ENCODE data around the gene CDKN2B-AS1.

CDKN2B-AS1 gene

GRCh38 chr9:22084336-22085035 lies 89.9 kb downstream of the CDKN2B-AS1 start:
- H3K4me3 ChIP-seq (ENCODE audit: low read length) = no peak overlapping the region
- DNase-seq (ENCODE audit: low read depth) = peak; percentile 95
- no peak for TF ChIP-seq CTCF (conservative IDR thresholded peaks at IDR 0.05; ENCODE audit: low read length)

GRCh38 chr9:22088053-22088716 lies 93.6 kb downstream of the CDKN2B-AS1 start:
- H3K4me3 ChIP-seq (ENCODE audit: low read length) = no peak overlapping the region
- no peak for DNase-seq (ENCODE audit: low read depth)
- TF ChIP-seq CTCF (conservative IDR thresholded peaks at IDR 0.05; ENCODE audit: low read length) = no peak

- TF ChIP-seq CTCF (conservative IDR thresholded peaks at IDR 0.05; ENCODE audit: low read length) = no peak
- DNase-seq (ENCODE audit: low read depth) = no peak
- H3K4me3 ChIP-seq (ENCODE audit: low read length) = no peak overlapping the region
These were observed 94.1 kb downstream of the CDKN2B-AS1 start for GRCh38 chr9:22088717-22089061.

GRCh38 chr9:22097707-22098106 lies 103.1 kb downstream of the CDKN2B-AS1 start:
- H3K4me3 ChIP-seq (ENCODE audit: low read length) = no peak overlapping the region
- DNase-seq (ENCODE audit: low read depth) = peak; percentile 80
- no peak for TF ChIP-seq CTCF (conservative IDR thresholded peaks at IDR 0.05; ENCODE audit: low read length)

- no peak overlapping the region for H3K4me3 ChIP-seq (ENCODE audit: low read length)
- no peak for DNase-seq (ENCODE audit: low read depth)
- no peak for TF ChIP-seq CTCF (conservative IDR thresholded peaks at IDR 0.05; ENCODE audit: low read length)
These were observed 104.2 kb downstream of the CDKN2B-AS1 start for GRCh38 chr9:22098643-22099332.

GRCh38 chr9:22100626-22101025 lies 106.0 kb downstream of the CDKN2B-AS1 start:
- no peak for TF ChIP-seq CTCF (conservative IDR thresholded peaks at IDR 0.05; ENCODE audit: low read length)
- DNase-seq (ENCODE audit: low read depth) = no peak
- H3K4me3 ChIP-seq (ENCODE audit: low read length) = no peak overlapping the region
